ENCODE results near the gene PROS1.
"Not testable (repeated sequence)": the region's sequence is repeated elsewhere in the genome, so short reads cannot be mapped to it uniquely, and the experiment has no call there.

PROS1 gene

DNA sequence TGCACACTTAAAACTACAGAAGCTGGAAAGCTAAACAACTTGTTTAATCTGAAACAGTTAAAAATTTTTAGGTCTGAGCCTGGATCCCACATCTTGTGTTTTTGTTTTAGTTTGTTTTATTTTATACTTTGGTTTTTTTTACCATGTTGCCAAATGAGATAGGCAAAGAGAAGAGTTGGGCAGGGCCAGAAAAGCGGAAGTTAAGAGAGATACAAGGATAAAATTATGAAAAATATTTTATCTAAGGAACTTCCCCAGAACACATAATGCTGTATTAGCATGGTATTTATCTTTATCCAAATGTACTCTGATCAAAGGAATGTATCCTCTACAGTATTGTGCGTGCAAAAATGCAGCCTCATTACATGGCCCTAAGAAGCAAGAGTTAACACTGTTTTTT is 50.7 kb downstream of the PROS1 start:
- Histone ChIP-seq H3K27me3 (ENCODE audit: control insufficient read depth, insufficient read depth, low read length) (no peaks in the 10 kb centered on the region), H3K9me3 (ENCODE audit: control insufficient read depth, low read depth, low read length) (peaks cover 35% of the 10 kb centered on the region), H3K4me3 (ENCODE audit: low read length) (no peak overlapping the region), H3K27ac (ENCODE audit: low read length) (no peak overlapping the region), H3K9ac (ENCODE audit: low read length) (no peak overlapping the region), H3K36me3 (ENCODE audit: control insufficient read depth, low read depth, low read length) (no peaks in the 10 kb centered on the region), H3K4me1 (ENCODE audit: control insufficient read depth, low read depth, low read length) (no peaks in the 10 kb centered on the region)

DNA sequence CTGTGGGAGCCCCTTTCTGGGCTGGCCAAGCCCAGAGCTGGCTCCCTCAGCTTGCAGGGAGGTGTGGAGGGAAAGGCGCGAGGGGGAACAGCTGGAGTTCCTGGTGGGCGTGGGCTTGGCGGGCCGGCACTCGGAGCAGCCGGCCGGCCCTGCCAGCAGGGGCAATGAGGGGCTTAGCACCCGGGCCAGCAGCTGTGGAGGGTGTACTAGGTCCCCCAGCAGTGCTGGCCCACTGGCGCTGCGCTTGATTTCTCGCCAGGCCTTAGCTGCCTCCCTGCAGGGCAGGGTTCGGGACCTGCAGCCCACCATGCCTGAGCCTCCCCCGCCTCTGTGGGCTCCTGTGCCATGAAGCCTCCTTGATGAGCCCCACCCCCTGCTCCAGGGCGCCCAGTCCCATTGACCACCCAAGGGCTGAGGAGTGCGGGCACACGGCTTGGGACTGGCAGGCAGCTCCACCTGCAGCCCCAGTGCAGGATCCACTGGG is 56.1 kb downstream of the PROS1 start:
- H3K9me3 ChIP-seq (ENCODE audit: control insufficient read depth, low read depth, low read length) = peaks cover 15% of the 10 kb centered on the region
- H3K36me3 ChIP-seq (ENCODE audit: control insufficient read depth, low read depth, low read length); H3K27me3 ChIP-seq (ENCODE audit: control insufficient read depth, insufficient read depth, low read length); H3K4me3 ChIP-seq (ENCODE audit: low read length); H3K9ac ChIP-seq (ENCODE audit: low read length); H3K4me1 ChIP-seq (ENCODE audit: control insufficient read depth, low read depth, low read length); H3K27ac ChIP-seq (ENCODE audit: low read length): not testable (repeated sequence)

DNA sequence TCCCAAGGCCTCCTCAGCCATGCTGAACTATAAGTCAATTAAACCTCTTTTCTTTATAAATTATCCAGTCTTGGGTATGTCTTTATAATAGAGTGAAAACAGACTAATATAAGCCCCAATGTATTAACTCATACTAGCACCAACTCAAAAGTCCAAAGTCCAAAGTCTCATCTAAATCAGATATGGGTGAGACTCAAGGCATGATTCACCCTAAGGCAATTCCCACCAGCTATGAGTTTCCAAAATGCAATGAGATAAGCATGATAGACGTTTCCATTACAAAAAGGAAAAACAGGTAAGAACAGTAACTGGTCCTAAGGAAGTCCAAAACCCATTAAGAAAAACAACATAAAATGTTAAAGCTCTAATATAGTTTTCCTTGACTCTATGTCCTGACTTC is 60.1 kb downstream of the PROS1 start:
- H3K27me3 ChIP-seq (ENCODE audit: control insufficient read depth, insufficient read depth, low read length); H3K9ac ChIP-seq (ENCODE audit: low read length); H3K4me3 ChIP-seq (ENCODE audit: low read length); H3K27ac ChIP-seq (ENCODE audit: low read length); H3K36me3 ChIP-seq (ENCODE audit: control insufficient read depth, low read depth, low read length); H3K4me1 ChIP-seq (ENCODE audit: control insufficient read depth, low read depth, low read length): not testable (repeated sequence)
- peaks cover 24% of the 10 kb centered on the region for H3K9me3 ChIP-seq (ENCODE audit: control insufficient read depth, low read depth, low read length)

DNA sequence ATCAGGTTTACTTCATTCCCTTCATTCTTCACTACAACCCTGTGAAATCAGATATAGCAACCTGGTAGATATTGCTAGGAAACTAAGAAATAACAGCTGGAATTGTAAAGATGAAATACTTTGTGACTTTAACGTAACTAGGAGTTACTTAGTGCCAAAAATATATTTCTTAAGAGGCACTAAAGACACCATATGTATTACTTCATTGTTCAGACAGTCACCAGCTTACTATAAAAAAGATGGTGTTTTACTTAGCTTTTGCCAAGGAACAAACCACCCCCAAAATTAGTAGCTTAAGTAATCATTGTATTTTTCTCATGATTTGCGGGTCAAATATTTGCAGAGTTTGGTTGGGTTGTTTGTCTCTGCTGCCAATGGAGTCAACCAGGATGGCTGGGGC is 62.5 kb downstream of the PROS1 start:
- Histone ChIP-seq H3K27me3 (ENCODE audit: control insufficient read depth, insufficient read depth, low read length) (no peaks in the 10 kb centered on the region), H3K36me3 (ENCODE audit: control insufficient read depth, low read depth, low read length) (no peaks in the 10 kb centered on the region), H3K4me3 (ENCODE audit: low read length) (no peak overlapping the region), H3K9me3 (ENCODE audit: control insufficient read depth, low read depth, low read length) (peaks cover 32% of the 10 kb centered on the region), H3K4me1 (ENCODE audit: control insufficient read depth, low read depth, low read length) (no peaks in the 10 kb centered on the region), H3K27ac (ENCODE audit: low read length) (no peak overlapping the region), H3K9ac (ENCODE audit: low read length) (no peak overlapping the region)

DNA sequence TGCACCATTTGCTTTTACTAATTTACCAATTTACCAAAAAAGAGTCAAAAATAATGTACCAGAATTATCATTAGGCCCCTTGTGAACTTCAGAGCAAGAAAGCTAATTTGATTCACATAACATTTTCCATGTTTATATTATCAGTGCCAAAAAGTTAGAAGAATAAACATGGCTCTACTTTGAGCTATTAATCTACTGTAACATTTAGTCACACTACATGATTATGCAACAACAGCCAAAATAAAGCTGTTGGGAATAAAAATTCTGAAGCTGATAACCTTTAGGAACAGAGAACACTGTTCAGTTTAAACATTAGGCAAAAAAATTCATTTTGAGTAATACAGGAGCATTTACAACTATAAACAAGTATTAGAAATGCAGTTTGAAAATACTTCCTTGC is 63.6 kb downstream of the PROS1 start:
- peaks cover 31% of the 10 kb centered on the region for H3K9me3 ChIP-seq (ENCODE audit: control insufficient read depth, low read depth, low read length)
- no peaks in the 10 kb centered on the region for H3K4me1 ChIP-seq (ENCODE audit: control insufficient read depth, low read depth, low read length)
- no peak overlapping the region for H3K9ac ChIP-seq (ENCODE audit: low read length)
- H3K27me3 ChIP-seq (ENCODE audit: control insufficient read depth, insufficient read depth, low read length) = no peaks in the 10 kb centered on the region
- no peaks in the 10 kb centered on the region for H3K36me3 ChIP-seq (ENCODE audit: control insufficient read depth, low read depth, low read length)
- H3K27ac ChIP-seq (ENCODE audit: low read length) = no peak overlapping the region
- no peak overlapping the region for H3K4me3 ChIP-seq (ENCODE audit: low read length)

DNA sequence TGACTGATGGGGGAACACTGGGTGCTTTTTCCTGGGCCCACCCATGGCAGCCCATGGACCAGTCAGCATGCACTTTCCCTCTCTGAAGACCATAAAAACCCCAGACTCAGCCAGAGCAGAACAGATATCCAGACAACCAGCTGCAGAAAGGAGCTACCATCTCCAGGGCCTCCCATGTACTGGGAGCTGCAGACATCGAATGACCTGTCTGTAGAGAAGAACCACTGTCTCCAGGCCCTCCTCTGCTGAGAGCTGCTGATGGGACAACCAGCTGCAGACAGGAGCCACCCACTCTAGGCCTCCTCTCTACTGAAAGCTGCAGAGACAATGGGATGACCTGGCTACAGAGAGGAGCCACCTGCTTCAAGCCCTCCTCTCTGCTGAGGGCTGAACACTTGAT is 66.6 kb downstream of the PROS1 start:
- Histone ChIP-seq H3K9me3 (ENCODE audit: control insufficient read depth, low read depth, low read length) (peaks cover 49% of the 10 kb centered on the region), H3K4me3 (ENCODE audit: low read length) (no peak overlapping the region), H3K36me3 (ENCODE audit: control insufficient read depth, low read depth, low read length) (no peaks in the 10 kb centered on the region)

DNA sequence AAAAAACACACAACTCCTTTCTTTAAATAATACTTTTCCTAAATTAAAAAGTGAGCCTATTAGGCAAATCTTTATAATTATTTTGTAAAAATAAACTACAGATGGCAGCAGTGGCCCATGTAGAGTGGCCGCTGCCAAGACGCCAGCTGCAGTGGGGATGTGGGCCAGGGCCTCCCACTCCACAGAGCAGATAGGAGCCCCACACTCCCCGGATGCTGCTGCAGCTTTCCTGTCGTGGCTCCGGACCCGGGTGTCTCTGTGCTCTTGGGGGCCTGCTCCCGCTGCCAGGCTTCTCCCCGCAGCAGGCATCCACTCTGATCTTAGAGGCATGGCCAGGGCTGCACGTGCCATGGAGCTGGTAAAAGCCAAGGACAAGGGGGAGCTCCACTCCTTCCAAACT is 67.5 kb downstream of the PROS1 start:
- no peak overlapping the region for H3K4me3 ChIP-seq (ENCODE audit: low read length)
- H3K27ac ChIP-seq (ENCODE audit: low read length) = no peak overlapping the region
- H3K9me3 ChIP-seq (ENCODE audit: control insufficient read depth, low read depth, low read length) = peaks cover 52% of the 10 kb centered on the region
- H3K9ac ChIP-seq (ENCODE audit: low read length) = no peak overlapping the region
- H3K36me3 ChIP-seq (ENCODE audit: control insufficient read depth, low read depth, low read length) = no peaks in the 10 kb centered on the region
- no peaks in the 10 kb centered on the region for H3K4me1 ChIP-seq (ENCODE audit: control insufficient read depth, low read depth, low read length)
- no peaks in the 10 kb centered on the region for H3K27me3 ChIP-seq (ENCODE audit: control insufficient read depth, insufficient read depth, low read length)

More for the DNA sequence above, 66.6 kb downstream of the PROS1 start:
- Histone ChIP-seq H3K9ac (ENCODE audit: low read length) (no peak overlapping the region), H3K27ac (ENCODE audit: low read length) (no peak overlapping the region), H3K27me3 (ENCODE audit: control insufficient read depth, insufficient read depth, low read length) (no peaks in the 10 kb centered on the region), H3K4me1 (ENCODE audit: control insufficient read depth, low read depth, low read length) (no peaks in the 10 kb centered on the region)

DNA sequence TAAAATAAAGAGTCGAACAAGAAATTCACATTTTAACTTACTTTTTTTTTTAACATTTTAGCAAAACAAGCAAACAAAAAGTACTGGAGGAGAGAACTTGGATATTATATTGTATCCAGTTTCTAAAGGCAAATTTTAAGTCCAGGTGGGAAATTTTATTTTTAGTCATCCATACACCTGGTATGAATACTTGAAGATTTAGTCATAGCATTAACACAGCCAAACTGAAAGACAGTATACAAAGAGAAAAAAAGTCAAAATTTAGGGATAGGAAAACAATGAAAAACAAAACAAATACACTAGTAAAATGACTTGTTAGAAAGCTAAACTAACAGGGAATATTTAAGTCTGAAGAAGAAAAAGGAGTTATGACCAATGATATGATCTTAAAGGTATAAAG is 69.1 kb downstream of the PROS1 start:
- Histone ChIP-seq H3K9ac (ENCODE audit: low read length) (no peak overlapping the region), H3K27ac (ENCODE audit: low read length) (no peak overlapping the region), H3K27me3 (ENCODE audit: control insufficient read depth, insufficient read depth, low read length) (no peaks in the 10 kb centered on the region), H3K9me3 (ENCODE audit: control insufficient read depth, low read depth, low read length) (peaks cover 56% of the 10 kb centered on the region), H3K36me3 (ENCODE audit: control insufficient read depth, low read depth, low read length) (no peaks in the 10 kb centered on the region), H3K4me1 (ENCODE audit: control insufficient read depth, low read depth, low read length) (no peaks in the 10 kb centered on the region), H3K4me3 (ENCODE audit: low read length) (no peak overlapping the region)

DNA sequence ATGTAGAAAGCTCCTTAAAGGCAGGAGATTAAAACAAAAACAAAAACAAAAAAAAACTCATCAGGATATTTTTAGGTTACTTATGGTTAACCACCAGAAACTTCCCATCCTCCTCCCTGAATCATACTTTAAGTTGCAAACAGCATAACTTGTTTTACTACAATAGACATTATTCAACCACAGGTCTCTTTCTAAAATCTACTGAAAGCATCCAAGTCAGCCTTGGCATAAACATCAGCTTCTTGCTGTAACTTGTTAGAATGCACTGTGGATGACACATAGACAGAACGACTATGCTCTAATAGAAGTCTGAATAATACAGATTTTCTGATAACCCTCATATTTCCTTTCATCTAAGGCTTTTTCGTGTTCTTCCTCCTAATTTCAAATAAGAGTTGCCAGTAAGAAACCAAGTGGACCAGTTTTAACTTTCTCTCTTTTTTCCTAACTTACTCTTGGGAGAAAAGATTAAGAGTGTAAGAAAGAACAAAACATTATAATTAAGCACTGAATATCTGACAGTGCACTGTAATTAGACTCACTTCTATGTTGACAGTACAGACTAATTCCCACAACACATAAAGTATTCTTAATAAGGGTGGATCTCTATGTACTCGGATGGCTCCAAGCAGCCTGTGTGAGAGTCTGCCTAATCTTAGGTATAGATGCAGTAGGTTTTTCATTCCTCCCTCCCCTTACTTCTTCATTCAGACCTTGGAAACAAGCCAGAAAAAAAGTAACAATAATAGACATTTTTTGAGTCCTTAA is 95.3 kb downstream of the PROS1 start:
- H3K27me3 ChIP-seq (ENCODE audit: control insufficient read depth, insufficient read depth, low read length); H3K9ac ChIP-seq (ENCODE audit: low read length); H3K27ac ChIP-seq (ENCODE audit: low read length); H3K4me1 ChIP-seq (ENCODE audit: control insufficient read depth, low read depth, low read length); H3K36me3 ChIP-seq (ENCODE audit: control insufficient read depth, low read depth, low read length); H3K4me3 ChIP-seq (ENCODE audit: low read length): not testable (repeated sequence)
- peaks cover 46% of the 10 kb centered on the region for H3K9me3 ChIP-seq (ENCODE audit: control insufficient read depth, low read depth, low read length)

DNA sequence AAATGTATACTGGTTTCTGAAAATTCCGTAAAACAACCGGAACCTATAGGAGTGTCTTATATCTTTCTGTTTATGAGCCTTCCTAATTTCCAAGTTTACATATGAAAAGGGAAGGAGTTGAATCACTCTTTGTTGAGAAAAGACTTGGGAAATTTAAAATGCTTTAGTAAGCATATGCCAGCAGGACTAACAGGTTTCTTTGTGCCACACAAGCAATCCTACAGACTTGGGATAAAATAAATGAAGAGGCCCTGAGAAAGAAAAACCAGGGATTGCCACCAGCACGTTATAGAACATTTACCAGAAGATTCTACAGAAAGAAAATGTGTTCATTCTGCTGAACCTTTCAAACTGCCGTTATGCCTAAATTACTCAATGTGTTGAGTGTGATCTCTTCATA is 96.3 kb downstream of the PROS1 start:
- H3K36me3 ChIP-seq (ENCODE audit: control insufficient read depth, low read depth, low read length); H3K9ac ChIP-seq (ENCODE audit: low read length); H3K27me3 ChIP-seq (ENCODE audit: control insufficient read depth, insufficient read depth, low read length); H3K4me1 ChIP-seq (ENCODE audit: control insufficient read depth, low read depth, low read length); H3K4me3 ChIP-seq (ENCODE audit: low read length); H3K27ac ChIP-seq (ENCODE audit: low read length): not testable (repeated sequence)
- peaks cover 40% of the 10 kb centered on the region for H3K9me3 ChIP-seq (ENCODE audit: control insufficient read depth, low read depth, low read length)

DNA sequence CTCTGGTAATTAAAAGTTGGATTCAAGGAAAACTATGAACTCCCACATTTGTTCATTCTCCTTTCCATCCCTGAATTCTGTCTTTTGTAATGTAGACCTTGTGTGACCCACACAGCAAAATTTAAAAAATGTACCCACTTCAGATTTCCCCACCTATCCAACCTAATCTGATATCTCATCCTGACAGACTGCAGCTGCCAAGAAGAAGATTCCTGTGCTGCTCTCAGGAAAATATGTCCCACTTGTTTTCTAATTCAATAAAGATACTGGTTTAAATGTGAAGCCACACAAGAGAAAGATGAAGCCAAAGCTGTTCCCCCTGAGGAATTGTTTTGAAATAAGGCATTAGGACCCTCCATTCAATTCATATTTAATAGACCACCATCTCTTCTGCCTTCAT is 100.3 kb downstream of the PROS1 start:
- not testable (repeated sequence) for H3K9ac ChIP-seq (ENCODE audit: low read length); H3K4me1 ChIP-seq (ENCODE audit: control insufficient read depth, low read depth, low read length); H3K4me3 ChIP-seq (ENCODE audit: low read length); H3K27ac ChIP-seq (ENCODE audit: low read length); H3K27me3 ChIP-seq (ENCODE audit: control insufficient read depth, insufficient read depth, low read length); H3K36me3 ChIP-seq (ENCODE audit: control insufficient read depth, low read depth, low read length)
- H3K9me3 ChIP-seq (ENCODE audit: control insufficient read depth, low read depth, low read length) = peaks cover 50% of the 10 kb centered on the region

DNA sequence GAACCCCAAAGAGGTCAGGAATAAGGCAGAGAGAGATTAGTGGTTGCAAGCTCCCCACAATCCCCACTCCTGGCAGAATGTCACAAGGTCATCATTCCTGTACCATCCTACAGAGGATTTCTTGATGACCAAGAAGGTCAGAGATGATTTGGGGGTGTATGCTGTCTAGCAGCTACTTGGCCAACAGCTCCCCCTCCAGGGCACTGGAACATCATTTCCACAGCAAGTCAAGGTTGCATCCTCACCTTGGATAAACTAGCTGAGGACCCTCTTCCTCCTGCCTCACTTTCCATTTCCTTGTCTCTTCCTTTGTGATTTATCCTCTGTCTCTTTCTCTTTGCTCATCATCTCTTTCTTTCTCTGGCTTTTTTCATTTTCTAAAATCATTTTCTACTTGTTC is 106.3 kb downstream of the PROS1 start:
- Histone ChIP-seq H3K9me3 (ENCODE audit: control insufficient read depth, low read depth, low read length) (peaks cover 68% of the 10 kb centered on the region), H3K4me3 (ENCODE audit: low read length) (no peak overlapping the region), H3K36me3 (ENCODE audit: control insufficient read depth, low read depth, low read length) (no peaks in the 10 kb centered on the region), H3K27me3 (ENCODE audit: control insufficient read depth, insufficient read depth, low read length) (no peaks in the 10 kb centered on the region), H3K27ac (ENCODE audit: low read length) (no peak overlapping the region), H3K4me1 (ENCODE audit: control insufficient read depth, low read depth, low read length) (no peaks in the 10 kb centered on the region), H3K9ac (ENCODE audit: low read length) (no peak overlapping the region)

All from iPS-18a (cell line).